RWPE1 (cell line): ENCODE results near the gene SPON1.

ENCODE experiments used
- CTCF ChIA-PET: fragments of 350-600 bp; sonication (Branson Sonifier 250); formaldehyde crosslinking; extraction: SDS; loops from one replicate; lab custom pipeline; 2021; lab: Yijun Ruan, JAX
- POLR2A ChIA-PET: fragments of 400-600 bp; formaldehyde crosslinking; extraction: SDS; loops from one replicate; lab custom pipeline; 2020; ENCODE audit warnings: antibody characterized with exemption; ENCODE audit not compliant: low non-redundant PET; lab: Yijun Ruan, JAX
- DNase-seq: peaks from one replicate; pipeline ENCODE4 v3.0.0; 2012; ENCODE audit warnings: low spot score
- H3K27ac ChIP-seq: fragments of 450-650 bp; 2 replicates; pipeline ENCODE4 v1.5.1; 2017
- TF ChIP-seq, protein P1 (sequence below): fragments of 450-650 bp; conservative IDR thresholded peaks from 2 replicates; pipeline ENCODE4 v1.5.1; 2017; ENCODE audit warnings: low read depth, mild to moderate bottlenecking

The SPON1 gene

GRCh38 chr11:14185461-14185860, 222.9 kb downstream of the SPON1 start:
- DNase-seq: no peak
- ChIA-PET CTCF (no interaction called here), POLR2A (no interaction called here)
- no peak overlapping the region for H3K27ac ChIP-seq
- TF ChIP-seq, protein P1, sequence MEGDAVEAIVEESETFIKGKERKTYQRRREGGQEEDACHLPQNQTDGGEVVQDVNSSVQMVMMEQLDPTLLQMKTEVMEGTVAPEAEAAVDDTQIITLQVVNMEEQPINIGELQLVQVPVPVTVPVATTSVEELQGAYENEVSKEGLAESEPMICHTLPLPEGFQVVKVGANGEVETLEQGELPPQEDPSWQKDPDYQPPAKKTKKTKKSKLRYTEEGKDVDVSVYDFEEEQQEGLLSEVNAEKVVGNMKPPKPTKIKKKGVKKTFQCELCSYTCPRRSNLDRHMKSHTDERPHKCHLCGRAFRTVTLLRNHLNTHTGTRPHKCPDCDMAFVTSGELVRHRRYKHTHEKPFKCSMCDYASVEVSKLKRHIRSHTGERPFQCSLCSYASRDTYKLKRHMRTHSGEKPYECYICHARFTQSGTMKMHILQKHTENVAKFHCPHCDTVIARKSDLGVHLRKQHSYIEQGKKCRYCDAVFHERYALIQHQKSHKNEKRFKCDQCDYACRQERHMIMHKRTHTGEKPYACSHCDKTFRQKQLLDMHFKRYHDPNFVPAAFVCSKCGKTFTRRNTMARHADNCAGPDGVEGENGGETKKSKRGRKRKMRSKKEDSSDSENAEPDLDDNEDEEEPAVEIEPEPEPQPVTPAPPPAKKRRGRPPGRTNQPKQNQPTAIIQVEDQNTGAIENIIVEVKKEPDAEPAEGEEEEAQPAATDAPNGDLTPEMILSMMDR: no peak

- ChIA-PET CTCF (no interaction called here), POLR2A (no interaction called here)
- no peak for DNase-seq
- no peak overlapping the region for H3K27ac ChIP-seq
- TF ChIP-seq, protein P1: no peak
Observed at GRCh38 chr11:14186046-14186775, 223.7 kb downstream of the SPON1 start.

GRCh38 chr11:14189874-14190273, 227.4 kb downstream of the SPON1 start:
- no peak overlapping the region for H3K27ac ChIP-seq
- TF ChIP-seq, protein P1: no peak
- POLR2A ChIA-PET: no interaction called here
- CTCF ChIA-PET: interaction anchor here (0.8 kb wide), 1 partner anchor 93 kb away, joined by 4 read pairs; no protein-coding TSS in a partner anchor
- DNase-seq: no peak

- DNase-seq: no peak
- CTCF ChIA-PET: interaction anchor here (0.7 to 0.8 kb wide), 2 partner anchors 94 to 585 kb away, joined by 3 to 4 read pairs; no protein-coding TSS in a partner anchor
- H3K27ac ChIP-seq: no peak overlapping the region
- TF ChIP-seq, protein P1: no peak
- POLR2A ChIA-PET: no interaction called here
Observed at GRCh38 chr11:14190992-14191778, 228.7 kb downstream of the SPON1 start.

DNA sequence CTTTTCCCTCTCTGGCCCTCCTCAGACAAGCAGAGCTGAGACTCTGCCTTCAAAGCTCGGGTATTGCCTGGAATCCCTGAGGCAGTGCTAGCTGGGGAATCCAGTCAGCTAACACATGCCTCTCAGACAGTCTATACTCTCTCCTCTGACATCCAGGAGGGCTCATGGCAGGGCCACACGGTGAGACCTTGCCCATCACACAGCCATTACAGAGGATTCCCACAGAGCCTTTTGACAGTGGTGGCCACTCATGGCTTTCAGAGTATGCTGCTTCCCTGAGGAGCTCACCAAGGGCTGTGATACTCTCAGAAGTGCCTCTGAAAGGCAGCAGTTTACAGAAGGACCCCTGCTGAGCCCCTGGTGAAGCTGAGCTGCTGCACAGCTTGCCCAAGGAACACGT, 231.1 kb downstream of the SPON1 start:
- TF ChIP-seq, protein P1: no peak
- ChIA-PET CTCF (interaction anchor here (1.1 kb wide), 1 partner anchor 21 kb away, joined by 3 read pairs; no protein-coding TSS in a partner anchor), POLR2A (no interaction called here)
- no peak for DNase-seq
- H3K27ac ChIP-seq: no peak overlapping the region
